Measurements from ENCODE around the gene CYP3A7.
"Not testable (repeated sequence)": the region's sequence is repeated elsewhere in the genome, so short reads cannot be mapped to it uniquely, and the experiment has no call there.

CYP3A7 gene

GRCh38 chr7:99665312-99666012 is 69.5 kb downstream of the CYP3A7 start:
- no peak for DNase-seq

GRCh38 chr7:99657879-99658278 is 77.1 kb downstream of the CYP3A7 start:
- not testable (repeated sequence) for DNase-seq

All from cortex of kidney (tissue), 1 donor.